ENCODE data around the gene PIAS4. TPM values are rescaled to one million over a fixed set of nuclear protein-coding genes. Genes with fewer than 3 reads are reported as not detected.
A peak's percentile ranks its signal among the peaks of the same experiment; 100 is the strongest.

PIAS4 gene
- total RNA-seq, 1 donor from 2014 or later = 95.8 TPM

DNA sequence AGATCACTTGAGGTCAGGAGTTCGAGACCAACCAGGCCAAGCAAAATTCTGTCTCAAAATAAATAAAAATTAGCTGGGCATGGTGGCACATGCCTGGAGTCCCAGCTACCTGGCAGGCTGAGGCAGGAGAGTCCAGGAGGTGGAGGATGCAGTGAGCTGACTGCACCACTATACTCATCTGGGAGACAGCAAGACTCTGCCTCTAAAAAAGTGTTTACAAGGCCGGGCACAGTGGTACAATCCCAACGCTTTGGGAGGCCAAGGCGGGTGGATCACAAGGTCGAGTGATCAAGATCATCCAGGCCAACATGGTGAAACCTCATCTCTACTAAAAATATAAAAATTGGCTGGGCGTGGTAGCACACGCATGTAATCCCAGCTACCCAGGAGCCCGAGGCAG lies 32.4 kb upstream of the PIAS4 start:
- no peaks in the 10 kb centered on the region for H3K36me3 Mint-ChIP-seq (ENCODE audit: unreplicated experiment)
- peaks cover 6% of the 10 kb centered on the region for H3K9me3 Mint-ChIP-seq (ENCODE audit: unreplicated experiment)
- H3K27ac Mint-ChIP-seq (ENCODE audit: unreplicated experiment) = no peak overlapping the region
- no peak overlapping the region for H3K4me3 Mint-ChIP-seq (ENCODE audit: unreplicated experiment)
- H3K4me1 Mint-ChIP-seq (ENCODE audit: low read depth, unreplicated experiment) = no peaks in the 10 kb centered on the region
- H3K27me3 Mint-ChIP-seq (ENCODE audit: unreplicated experiment) = no peaks in the 10 kb centered on the region
- DNase-seq = no peak
- TF ChIP-seq, protein P1, sequence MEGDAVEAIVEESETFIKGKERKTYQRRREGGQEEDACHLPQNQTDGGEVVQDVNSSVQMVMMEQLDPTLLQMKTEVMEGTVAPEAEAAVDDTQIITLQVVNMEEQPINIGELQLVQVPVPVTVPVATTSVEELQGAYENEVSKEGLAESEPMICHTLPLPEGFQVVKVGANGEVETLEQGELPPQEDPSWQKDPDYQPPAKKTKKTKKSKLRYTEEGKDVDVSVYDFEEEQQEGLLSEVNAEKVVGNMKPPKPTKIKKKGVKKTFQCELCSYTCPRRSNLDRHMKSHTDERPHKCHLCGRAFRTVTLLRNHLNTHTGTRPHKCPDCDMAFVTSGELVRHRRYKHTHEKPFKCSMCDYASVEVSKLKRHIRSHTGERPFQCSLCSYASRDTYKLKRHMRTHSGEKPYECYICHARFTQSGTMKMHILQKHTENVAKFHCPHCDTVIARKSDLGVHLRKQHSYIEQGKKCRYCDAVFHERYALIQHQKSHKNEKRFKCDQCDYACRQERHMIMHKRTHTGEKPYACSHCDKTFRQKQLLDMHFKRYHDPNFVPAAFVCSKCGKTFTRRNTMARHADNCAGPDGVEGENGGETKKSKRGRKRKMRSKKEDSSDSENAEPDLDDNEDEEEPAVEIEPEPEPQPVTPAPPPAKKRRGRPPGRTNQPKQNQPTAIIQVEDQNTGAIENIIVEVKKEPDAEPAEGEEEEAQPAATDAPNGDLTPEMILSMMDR (IDR thresholded peaks at IDR 0.05; ENCODE audit: partially characterized antibody, unreplicated experiment) = no peak

DNA sequence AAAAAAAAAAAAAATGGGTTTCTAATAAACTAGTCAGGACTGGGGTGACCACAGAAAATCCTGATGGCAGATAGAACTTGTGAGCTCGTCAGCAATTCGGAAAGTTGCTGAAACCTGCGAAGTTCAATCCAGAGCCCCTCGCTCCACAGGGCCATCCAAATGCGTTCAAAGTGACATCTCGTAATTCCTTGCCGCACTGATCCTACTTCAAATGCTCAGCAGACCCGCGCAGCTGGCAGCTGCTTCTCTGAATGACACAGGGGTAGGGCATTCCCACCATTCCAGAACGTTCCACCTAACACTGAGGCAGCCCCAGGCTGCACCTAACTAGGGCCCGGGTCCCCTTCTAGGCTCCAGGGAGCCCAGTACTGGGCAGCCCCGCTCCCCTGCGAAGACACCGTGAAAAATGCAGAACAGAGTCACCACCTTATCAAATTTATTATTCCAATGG lies 31.9 kb upstream of the PIAS4 start:
- Mint-ChIP-seq H3K9me3 (ENCODE audit: unreplicated experiment) (peaks cover 6% of the 10 kb centered on the region), H3K27me3 (ENCODE audit: unreplicated experiment) (no peaks in the 10 kb centered on the region), H3K4me1 (ENCODE audit: low read depth, unreplicated experiment) (no peaks in the 10 kb centered on the region), H3K27ac (ENCODE audit: unreplicated experiment) (no peak overlapping the region), H3K36me3 (ENCODE audit: unreplicated experiment) (no peaks in the 10 kb centered on the region), H3K4me3 (ENCODE audit: unreplicated experiment) (no peak overlapping the region)
- TF ChIP-seq, protein P1 (IDR thresholded peaks at IDR 0.05; ENCODE audit: partially characterized antibody, unreplicated experiment) = no peak
- no peak for DNase-seq

DNA sequence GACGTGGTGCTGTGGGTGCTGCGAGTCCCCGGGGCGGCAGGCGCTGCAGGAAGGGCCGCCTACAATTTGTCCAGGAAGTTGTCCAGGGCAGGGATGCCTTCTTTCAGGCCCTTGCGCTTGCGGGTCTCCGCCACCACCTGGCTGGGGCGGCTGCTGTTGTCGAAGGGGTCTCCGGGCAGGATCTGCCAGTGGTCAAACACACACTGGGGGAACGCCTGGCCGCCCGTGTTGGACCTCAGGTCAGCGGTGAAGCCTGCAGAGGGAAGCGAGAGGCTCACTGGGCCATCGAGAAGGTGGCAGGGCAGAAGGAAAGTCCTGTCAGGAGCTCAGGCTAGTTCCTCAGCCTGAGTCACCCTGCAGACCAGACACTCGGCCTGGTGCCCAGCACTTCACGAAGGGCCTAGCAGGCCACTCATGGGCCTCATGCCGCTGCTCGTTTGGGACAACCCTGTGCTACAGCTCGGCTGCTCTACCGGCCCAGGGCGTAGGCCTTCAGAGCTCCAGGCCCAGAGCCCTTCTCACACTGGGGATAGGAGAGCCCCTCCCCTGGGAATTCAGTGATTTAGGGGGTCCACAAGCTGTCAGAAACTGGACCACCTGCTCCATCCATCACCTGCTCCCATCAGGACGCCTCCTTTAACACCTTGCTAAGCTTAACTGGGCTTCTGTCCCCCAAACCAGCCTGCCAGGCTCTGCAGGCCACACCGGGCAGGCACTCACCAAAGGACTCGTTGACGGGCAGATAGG lies 30.9 kb upstream of the PIAS4 start:
- H3K4me3 Mint-ChIP-seq (ENCODE audit: unreplicated experiment) = no peak overlapping the region
- H3K36me3 Mint-ChIP-seq (ENCODE audit: unreplicated experiment) = no peaks in the 10 kb centered on the region
- peaks cover 6% of the 10 kb centered on the region for H3K9me3 Mint-ChIP-seq (ENCODE audit: unreplicated experiment)
- H3K27me3 Mint-ChIP-seq (ENCODE audit: unreplicated experiment) = no peaks in the 10 kb centered on the region
- H3K27ac Mint-ChIP-seq (ENCODE audit: unreplicated experiment) = no peak overlapping the region
- H3K4me1 Mint-ChIP-seq (ENCODE audit: low read depth, unreplicated experiment) = no peaks in the 10 kb centered on the region
- TF ChIP-seq, protein P1 (IDR thresholded peaks at IDR 0.05; ENCODE audit: partially characterized antibody, unreplicated experiment) = no peak
- DNase-seq = no peak

DNA sequence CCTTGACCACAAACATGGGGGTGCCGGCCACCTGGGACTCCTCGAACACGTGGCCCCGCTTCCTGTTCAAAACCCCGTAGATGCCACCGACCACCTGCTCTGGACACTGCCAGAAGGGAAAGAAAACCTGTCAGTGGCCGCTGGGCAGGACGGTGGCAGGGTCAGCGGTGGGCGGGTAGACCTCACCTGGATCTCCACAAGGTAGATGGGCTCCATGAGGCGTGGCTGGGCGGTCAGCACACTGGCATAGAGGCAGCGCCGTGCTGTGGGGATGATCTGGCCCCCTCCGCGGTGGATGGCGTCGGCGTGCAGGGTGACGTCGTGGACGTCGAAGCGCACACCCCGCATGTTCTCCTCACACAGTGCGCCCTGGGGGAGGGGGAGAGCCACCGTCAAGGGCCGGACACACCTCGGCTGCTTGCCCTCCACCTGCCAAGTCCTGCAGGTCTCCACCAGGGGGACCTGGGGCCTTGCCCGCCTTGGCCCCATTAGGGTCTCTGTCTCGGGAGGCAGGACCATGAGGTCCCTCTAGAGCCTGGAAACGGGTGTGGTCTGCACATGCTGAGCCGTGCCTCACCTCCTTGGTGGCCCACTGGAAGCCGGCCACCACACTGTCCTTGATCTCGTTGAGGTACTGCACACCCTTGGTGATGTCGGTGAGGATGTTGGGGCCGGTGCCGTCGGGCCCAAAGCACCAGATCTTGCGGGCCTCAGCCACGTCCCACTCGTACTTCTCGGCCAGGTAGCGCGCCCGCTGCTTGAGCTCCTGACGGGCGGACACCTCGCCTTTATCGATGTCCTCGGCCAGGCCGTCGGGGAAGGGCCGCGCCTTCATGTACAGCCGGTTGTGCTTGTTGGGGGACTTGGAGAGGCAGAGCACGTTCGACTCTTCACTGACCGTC lies 30.0 kb upstream of the PIAS4 start:
- Mint-ChIP-seq H3K4me1 (ENCODE audit: low read depth, unreplicated experiment) (no peaks in the 10 kb centered on the region), H3K36me3 (ENCODE audit: unreplicated experiment) (no peaks in the 10 kb centered on the region), H3K9me3 (ENCODE audit: unreplicated experiment) (peaks cover 6% of the 10 kb centered on the region), H3K27me3 (ENCODE audit: unreplicated experiment) (peaks cover under 1% of the 10 kb centered on the region), H3K4me3 (ENCODE audit: unreplicated experiment) (no peak overlapping the region), H3K27ac (ENCODE audit: unreplicated experiment) (peak overlapping the region; percentile 44)
- DNase-seq = no peak
- TF ChIP-seq, protein P1 (IDR thresholded peaks at IDR 0.05; ENCODE audit: partially characterized antibody, unreplicated experiment) = peak; percentile 24
